GM23338 (cell line): ENCODE data around the gene SLAIN1.

ENCODE experiments used
- CTCF ChIP-seq, 2 experiments: fragments of 200-600 bp in 1 of 2; sonication (generic) in 1 of 2; conservative IDR thresholded peaks; 2 replicates each; pipeline versions ENCODE4 v1.5.1 to v1.6.1; 2016 to 2017; ENCODE audit warnings: antibody characterized with exemption in 2 of 2, low read depth in 2 of 2, mild to moderate bottlenecking in 2 of 2, moderate library complexity in 1 of 2
- POLR2AphosphoS5 ChIP-seq: IDR thresholded peaks from 2 replicates; pipeline ENCODE4 v1.6.1; 2016; ENCODE audit warnings: antibody characterized with exemption, low read depth

- TF ChIP-seq CTCF (conservative IDR thresholded peaks at IDR 0.05; ENCODE audit: low read depth in 2 of 2) (no peak), POLR2AphosphoS5 (no peak)
These were observed 63.4 kb downstream of the SLAIN1 start for GRCh38 chr13:77760893-77761292.
